NT2/D1 (cell line): ENCODE measurements around the gene TACC2.

Experiments
- DNase-seq: peaks from one replicate; pipeline ENCODE4 v3.0.0-alpha.2; 2011; ENCODE audit warnings: low read depth, low spot score
- H3K27me3 ChIP-seq: 2 replicates; pipeline ENCODE4 v1.6.0; 2011; ENCODE audit warnings: mild to moderate bottlenecking; ENCODE audit not compliant: insufficient read length, insufficient read depth
- H3K36me3 ChIP-seq: 2 replicates; pipeline ENCODE4 v1.6.1; 2011; ENCODE audit warnings: mild to moderate bottlenecking, low read length, mixed read lengths; ENCODE audit not compliant: insufficient read depth, insufficient read length
- H3K4me1 ChIP-seq: 2 replicates; pipeline ENCODE4 v1.5.1; 2011; ENCODE audit not compliant: insufficient read depth, insufficient read length
- H3K4me3 ChIP-seq: 2 replicates; pipeline ENCODE4 v1.5.1; 2011; ENCODE audit warnings: low read depth; ENCODE audit not compliant: insufficient read length
- H3K9ac ChIP-seq: 2 replicates; pipeline ENCODE4 v1.6.0; 2011; ENCODE audit warnings: low read depth; ENCODE audit not compliant: insufficient read length
- H3K9me3 ChIP-seq: 2 replicates; pipeline ENCODE4 v1.5.1; 2011; ENCODE audit warnings: mild to moderate bottlenecking, low read length; ENCODE audit not compliant: insufficient read depth
- SUZ12 ChIP-seq: IDR thresholded peaks from 2 replicates; pipeline ENCODE4 v1.6.1; 2011; ENCODE audit not compliant: insufficient read length, insufficient read depth; ENCODE audit errors: extremely low read depth
- YY1 ChIP-seq: IDR thresholded peaks from 2 replicates; pipeline ENCODE4 v1.6.1; 2011; ENCODE audit not compliant: insufficient read length, insufficient read depth
- ZNF274 ChIP-seq: IDR thresholded peaks from 2 replicates; pipeline ENCODE4 v1.6.1; 2011; ENCODE audit warnings: mild to moderate bottlenecking, low read depth, low read length

Gene TACC2

GRCh38 chr10:122143238-122143841 is 154.4 kb downstream of the TACC2 start:
- no peak overlapping the region for H3K4me3 ChIP-seq
- peaks cover 17% of the 10 kb centered on the region for H3K36me3 ChIP-seq
- H3K4me1 ChIP-seq = peaks cover 16% of the 10 kb centered on the region
- DNase-seq = no peak
- TF ChIP-seq SUZ12 = no peak
- no peak for TF ChIP-seq ZNF274
- no peak for TF ChIP-seq YY1
- H3K9ac ChIP-seq = no peak overlapping the region
- peaks cover 15% of the 10 kb centered on the region for H3K9me3 ChIP-seq
- H3K27me3 ChIP-seq = no peaks in the 10 kb centered on the region

DNA sequence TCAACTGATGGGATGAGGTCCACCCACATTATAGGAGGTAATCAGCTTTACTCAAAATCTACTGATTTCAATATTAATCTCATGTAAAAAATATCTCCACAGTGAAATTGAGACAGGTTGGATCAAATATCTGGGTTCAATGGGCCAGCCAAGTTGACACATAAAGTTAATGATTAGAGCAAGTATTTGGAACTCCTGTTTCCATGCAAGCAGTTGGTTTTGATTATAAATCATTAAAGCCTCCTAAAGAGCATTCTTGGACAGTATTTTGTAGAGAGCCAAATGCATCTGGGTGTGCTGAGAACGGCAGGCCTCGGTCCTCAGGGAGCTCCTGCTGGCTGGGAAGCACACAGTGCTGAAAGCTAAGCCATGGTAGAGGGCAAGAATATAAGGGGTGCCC is 155.2 kb downstream of the TACC2 start:
- Histone ChIP-seq H3K27me3 (no peaks in the 10 kb centered on the region), H3K36me3 (peaks cover 17% of the 10 kb centered on the region), H3K9me3 (peaks cover 15% of the 10 kb centered on the region), H3K4me3 (no peak overlapping the region), H3K9ac (no peak overlapping the region), H3K4me1 (peaks cover 17% of the 10 kb centered on the region)
- TF ChIP-seq SUZ12 (no peak), YY1 (no peak), ZNF274 (no peak)
- no peak for DNase-seq

DNA sequence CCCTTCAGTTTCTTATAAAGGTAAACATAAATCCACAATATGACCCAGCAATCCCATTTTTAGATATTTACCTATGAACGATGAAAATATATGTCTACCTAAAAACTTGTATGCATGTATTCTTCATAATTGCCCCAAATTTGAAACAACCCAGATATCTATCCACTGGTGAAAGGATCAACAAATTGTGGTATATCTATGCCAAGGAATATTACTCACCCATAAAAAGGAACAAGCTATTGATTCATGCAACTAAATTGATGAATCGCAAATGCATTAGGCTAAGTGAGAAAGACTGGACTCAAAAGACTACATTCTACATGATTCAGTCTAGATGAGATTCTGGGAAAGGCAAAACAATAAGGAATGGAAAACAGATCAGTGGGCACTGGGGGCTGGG is 156.2 kb downstream of the TACC2 start:
- Histone ChIP-seq H3K27me3 (no peaks in the 10 kb centered on the region), H3K36me3 (peaks cover 17% of the 10 kb centered on the region), H3K9me3 (peaks cover 15% of the 10 kb centered on the region), H3K4me3 (no peak overlapping the region), H3K9ac (no peak overlapping the region), H3K4me1 (peaks cover 16% of the 10 kb centered on the region)
- TF ChIP-seq YY1 (no peak), ZNF274 (no peak), SUZ12 (no peak)
- no peak for DNase-seq

- Histone ChIP-seq H3K36me3 (peaks cover 17% of the 10 kb centered on the region), H3K4me3 (no peak overlapping the region), H3K9ac (no peak overlapping the region), H3K4me1 (peaks cover 8% of the 10 kb centered on the region), H3K9me3 (peaks cover 15% of the 10 kb centered on the region), H3K27me3 (no peaks in the 10 kb centered on the region)
- TF ChIP-seq ZNF274 = no peak
- no peak for DNase-seq
Observed at GRCh38 chr10:122147663-122148062, 158.7 kb downstream of the TACC2 start.

- H3K4me1 ChIP-seq = peaks cover 7% of the 10 kb centered on the region
- no peaks in the 10 kb centered on the region for H3K27me3 ChIP-seq
- peaks cover 15% of the 10 kb centered on the region for H3K9me3 ChIP-seq
- TF ChIP-seq SUZ12 (no peak), YY1 (no peak), ZNF274 (no peak)
- peaks cover 17% of the 10 kb centered on the region for H3K36me3 ChIP-seq
- H3K4me3 ChIP-seq = no peak overlapping the region
- no peak for DNase-seq
- no peak overlapping the region for H3K9ac ChIP-seq
Observed at GRCh38 chr10:122148876-122149560, 160.1 kb downstream of the TACC2 start.

- H3K4me3 ChIP-seq = no peak overlapping the region
- TF ChIP-seq YY1 = no peak
- no peak for TF ChIP-seq ZNF274
- TF ChIP-seq SUZ12 = no peak
- peaks cover 10% of the 10 kb centered on the region for H3K9me3 ChIP-seq
- DNase-seq = no peak
- peaks cover 9% of the 10 kb centered on the region for H3K36me3 ChIP-seq
- H3K4me1 ChIP-seq = peaks cover 9% of the 10 kb centered on the region
- no peak overlapping the region for H3K9ac ChIP-seq
- H3K27me3 ChIP-seq = no peaks in the 10 kb centered on the region
Observed at GRCh38 chr10:122149561-122150505, 160.9 kb downstream of the TACC2 start.
